ENCODE measurements around the gene DPH3. TPM values are rescaled to one million over a fixed set of nuclear protein-coding genes. Genes with fewer than 3 reads are reported as not detected.

DPH3 gene
- total and polyA plus RNA-seq, 5 donors from 2014 or later, result 19.6 to 30.0 (median 22.0) TPM

DNA sequence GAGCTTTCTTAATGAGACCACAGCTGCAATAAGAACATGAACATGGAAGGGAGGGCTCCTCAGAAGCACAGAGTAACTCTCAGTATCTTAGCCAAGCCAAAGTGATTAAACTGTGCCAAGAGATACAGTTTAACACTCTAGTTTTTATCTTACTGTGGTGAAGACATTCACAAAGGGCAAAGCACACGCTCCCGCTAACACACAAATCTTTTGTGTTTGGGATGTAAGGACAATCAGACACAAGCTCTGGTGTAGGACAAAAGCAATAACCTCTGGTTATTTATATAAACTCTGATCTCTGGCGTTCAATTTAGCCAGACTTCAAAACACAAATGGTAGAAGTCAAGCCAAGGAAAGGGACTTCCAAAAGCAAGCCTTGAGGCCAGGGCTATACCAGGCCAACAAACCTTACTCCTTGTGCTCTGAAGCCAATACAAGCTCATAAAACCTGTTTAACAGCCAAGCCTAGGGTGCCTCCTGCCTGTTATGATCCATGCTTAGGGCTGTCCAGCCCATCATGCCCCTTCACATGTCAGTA lies 27.8 kb downstream of the DPH3 start:
- H3K4me1 ChIP-seq (ENCODE audit: control insufficient read depth, insufficient read depth, low read length, poor library complexity, severe bottlenecking), result no peaks in the 10 kb centered on the region
- H3K9me3 ChIP-seq (ENCODE audit: control insufficient read depth in 2 of 2, low read length in 2 of 2), result no peaks in the 10 kb centered on the region
- no peak overlapping the region for H3K4me3 Mint-ChIP-seq
- H3K9me3 Mint-ChIP-seq, result no peaks in the 10 kb centered on the region
- no peaks in the 10 kb centered on the region for H3K36me3 Mint-ChIP-seq
- H3K27ac Mint-ChIP-seq, result no peak overlapping the region
- no peak overlapping the region for H3K4me3 ChIP-seq (ENCODE audit: low read depth, low read length)
- H3K27ac ChIP-seq (ENCODE audit: insufficient read depth, low read length, poor library complexity, severe bottlenecking), result no peak overlapping the region
- peaks cover 0 to 5% (median 2%) of the 10 kb centered on the region in 4 donors for H3K4me1 Mint-ChIP-seq
- no peak for ATAC-seq (ENCODE audit: low read depth in 2 of 2)
- H3K27me3 Mint-ChIP-seq, result peaks cover 16% of the 10 kb centered on the region
- no peaks in the 10 kb centered on the region for H3K27me3 ChIP-seq (ENCODE audit: control insufficient read depth, insufficient read depth, low read length)
- no peaks in the 10 kb centered on the region for H3K36me3 ChIP-seq (ENCODE audit: control insufficient read depth, insufficient read depth, low read length)
- DNase-seq, result no peak

GRCh38 chr3:16236030-16236639 lies 28.6 kb downstream of the DPH3 start:
- H3K4me3 Mint-ChIP-seq, result no peak overlapping the region
- Histone ChIP-seq H3K4me1 (ENCODE audit: control insufficient read depth, insufficient read depth, low read length, poor library complexity, severe bottlenecking) (no peaks in the 10 kb centered on the region), H3K27me3 (ENCODE audit: control insufficient read depth, insufficient read depth, low read length) (no peaks in the 10 kb centered on the region), H3K27ac (ENCODE audit: insufficient read depth, low read length, poor library complexity, severe bottlenecking) (no peak overlapping the region), H3K9me3 (ENCODE audit: control insufficient read depth in 2 of 2, low read length in 2 of 2) (no peaks in the 10 kb centered on the region), H3K36me3 (ENCODE audit: control insufficient read depth, insufficient read depth, low read length) (no peaks in the 10 kb centered on the region), H3K4me3 (ENCODE audit: low read depth, low read length) (no peak overlapping the region)
- peaks cover 0 to 5% (median 2%) of the 10 kb centered on the region in 4 donors for H3K4me1 Mint-ChIP-seq
- H3K9me3 Mint-ChIP-seq, result peaks cover 0 to under 1% (median 0%) of the 10 kb centered on the region in 7 donors
- no peak for ATAC-seq (ENCODE audit: low read depth in 2 of 2)
- DNase-seq, result no peak
- H3K36me3 Mint-ChIP-seq, result no peaks in the 10 kb centered on the region
- H3K27ac Mint-ChIP-seq, result no peak overlapping the region
- H3K27me3 Mint-ChIP-seq, result peaks cover 22% of the 10 kb centered on the region

DNA sequence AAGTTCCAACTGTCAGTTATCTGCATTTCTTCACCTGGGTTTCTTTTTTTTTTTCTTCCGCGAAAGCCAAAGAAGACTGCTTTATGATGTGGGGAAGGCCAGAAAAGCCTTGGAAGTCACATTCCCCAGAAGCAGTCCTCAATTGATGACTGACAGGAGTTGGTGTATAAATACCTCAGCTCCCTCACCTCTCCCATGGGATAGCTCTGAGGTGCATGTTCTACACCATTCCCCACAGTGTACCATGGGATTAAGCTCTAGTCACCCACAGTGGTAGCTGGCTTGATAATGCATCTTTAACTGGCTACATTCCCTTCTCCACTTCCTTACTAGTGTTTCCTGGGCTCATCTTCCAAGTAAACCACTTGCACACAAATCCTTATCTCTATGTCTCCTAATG lies 30.5 kb downstream of the DPH3 start:
- Histone ChIP-seq H3K4me3 (ENCODE audit: low read depth, low read length) (no peak overlapping the region), H3K27ac (ENCODE audit: insufficient read depth, low read length, poor library complexity, severe bottlenecking) (no peak overlapping the region), H3K9me3 (ENCODE audit: control insufficient read depth in 2 of 2, low read length in 2 of 2) (no peaks in the 10 kb centered on the region), H3K36me3 (ENCODE audit: control insufficient read depth, insufficient read depth, low read length) (no peaks in the 10 kb centered on the region), H3K27me3 (ENCODE audit: control insufficient read depth, insufficient read depth, low read length) (no peaks in the 10 kb centered on the region), H3K4me1 (ENCODE audit: control insufficient read depth, insufficient read depth, low read length, poor library complexity, severe bottlenecking) (no peaks in the 10 kb centered on the region)
- Mint-ChIP-seq H3K4me3 (no peak overlapping the region), H3K9me3 (peaks cover 0 to 5% (median 0%) of the 10 kb centered on the region in 7 donors), H3K4me1 (peaks cover 0 to 5% (median 0%) of the 10 kb centered on the region in 4 donors), H3K27me3 (peaks cover 23% of the 10 kb centered on the region), H3K36me3 (no peaks in the 10 kb centered on the region), H3K27ac (no peak overlapping the region)
- no peak for ATAC-seq (ENCODE audit: low read depth in 2 of 2)
- no peak for DNase-seq

DNA sequence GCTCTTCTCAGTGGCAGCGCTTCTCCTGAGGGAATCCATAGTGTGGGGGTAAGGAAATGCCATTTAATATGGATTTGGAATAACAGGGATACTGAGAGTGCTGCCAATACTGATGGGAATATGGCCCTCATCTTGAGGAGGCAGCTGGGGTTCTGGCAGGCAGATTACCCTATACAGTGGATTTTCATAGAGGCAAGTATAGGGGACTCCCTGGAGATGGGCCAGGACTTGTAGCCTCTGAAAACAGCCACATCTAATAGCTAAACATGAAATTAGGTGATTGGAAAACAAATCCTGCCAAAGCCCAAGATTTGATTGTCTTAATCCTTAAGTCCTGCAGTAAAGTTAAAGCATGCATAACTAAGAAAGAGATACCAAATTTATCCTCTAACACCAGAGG lies 30.9 kb downstream of the DPH3 start:
- no peak overlapping the region for H3K27ac Mint-ChIP-seq
- no peak for DNase-seq

GRCh38 chr3:16231983-16232382 lies 32.8 kb downstream of the DPH3 start:
- H3K4me1 ChIP-seq (ENCODE audit: control insufficient read depth, insufficient read depth, low read length, poor library complexity, severe bottlenecking), result no peaks in the 10 kb centered on the region
- H3K27ac ChIP-seq (ENCODE audit: insufficient read depth, low read length, poor library complexity, severe bottlenecking), result no peak overlapping the region
- peaks cover 27% of the 10 kb centered on the region for H3K27me3 Mint-ChIP-seq
- no peak overlapping the region for H3K27ac Mint-ChIP-seq
- peaks cover 0 to 5% (median 0%) of the 10 kb centered on the region in 7 donors for H3K9me3 Mint-ChIP-seq
- peaks cover 0 to 5% (median 0%) of the 10 kb centered on the region in 4 donors for H3K4me1 Mint-ChIP-seq
- no peaks in the 10 kb centered on the region for H3K36me3 ChIP-seq (ENCODE audit: control insufficient read depth, insufficient read depth, low read length)
- H3K4me3 ChIP-seq (ENCODE audit: low read depth, low read length), result no peak overlapping the region
- no peaks in the 10 kb centered on the region for H3K27me3 ChIP-seq (ENCODE audit: control insufficient read depth, insufficient read depth, low read length)
- no peaks in the 10 kb centered on the region for H3K9me3 ChIP-seq (ENCODE audit: control insufficient read depth in 2 of 2, low read length in 2 of 2)
- no peak for DNase-seq
- no peak overlapping the region for H3K4me3 Mint-ChIP-seq
- ATAC-seq (ENCODE audit: low read depth in 2 of 2), result no peak
- no peaks in the 10 kb centered on the region for H3K36me3 Mint-ChIP-seq

More for the DNA sequence above, 30.9 kb downstream of the DPH3 start:
- Histone ChIP-seq H3K27me3 (ENCODE audit: control insufficient read depth, insufficient read depth, low read length) (no peaks in the 10 kb centered on the region), H3K9me3 (ENCODE audit: control insufficient read depth in 2 of 2, low read length in 2 of 2) (no peaks in the 10 kb centered on the region), H3K4me1 (ENCODE audit: control insufficient read depth, insufficient read depth, low read length, poor library complexity, severe bottlenecking) (no peaks in the 10 kb centered on the region), H3K27ac (ENCODE audit: insufficient read depth, low read length, poor library complexity, severe bottlenecking) (no peak overlapping the region), H3K36me3 (ENCODE audit: control insufficient read depth, insufficient read depth, low read length) (no peaks in the 10 kb centered on the region), H3K4me3 (ENCODE audit: low read depth, low read length) (no peak overlapping the region)
- peaks cover 0 to 5% (median 0%) of the 10 kb centered on the region in 7 donors for H3K9me3 Mint-ChIP-seq
- peaks cover 26% of the 10 kb centered on the region for H3K27me3 Mint-ChIP-seq
- peaks cover 0 to 5% (median 0%) of the 10 kb centered on the region in 4 donors for H3K4me1 Mint-ChIP-seq
- no peak for ATAC-seq (ENCODE audit: low read depth in 2 of 2)
- H3K36me3 Mint-ChIP-seq, result no peaks in the 10 kb centered on the region
- no peak overlapping the region for H3K4me3 Mint-ChIP-seq

DNA sequence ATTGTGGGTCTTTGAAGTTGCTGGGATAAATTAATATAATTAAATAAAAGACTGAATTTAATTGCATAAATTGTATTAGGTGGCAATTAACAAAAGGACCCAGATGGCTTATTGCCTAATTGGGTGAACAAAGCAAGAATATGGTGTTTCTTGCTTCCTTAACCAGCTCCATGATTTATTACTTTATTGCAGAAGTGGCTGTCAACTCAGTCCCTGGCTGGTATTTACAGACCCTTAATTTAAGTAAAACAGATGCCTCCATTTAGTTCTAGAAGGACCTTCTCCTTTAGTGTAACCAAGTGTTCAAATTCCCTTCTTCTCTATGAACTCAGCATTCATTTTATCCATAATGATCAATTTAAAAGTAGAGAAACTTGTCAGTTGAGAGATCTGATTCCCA lies 35.1 kb downstream of the DPH3 start:
- no peaks in the 10 kb centered on the region for H3K36me3 Mint-ChIP-seq
- no peak overlapping the region for H3K27ac ChIP-seq (ENCODE audit: insufficient read depth, low read length, poor library complexity, severe bottlenecking)
- no peaks in the 10 kb centered on the region for H3K9me3 ChIP-seq (ENCODE audit: control insufficient read depth in 2 of 2, low read length in 2 of 2)
- ATAC-seq (ENCODE audit: low read depth in 2 of 2) (no peak), DNase-seq (no peak)
- H3K27me3 Mint-ChIP-seq, result peaks cover 23% of the 10 kb centered on the region
- H3K9me3 Mint-ChIP-seq, result peaks cover 0 to 5% (median 0%) of the 10 kb centered on the region in 7 donors
- no peaks in the 10 kb centered on the region for H3K36me3 ChIP-seq (ENCODE audit: control insufficient read depth, insufficient read depth, low read length)
- no peaks in the 10 kb centered on the region for H3K4me1 ChIP-seq (ENCODE audit: control insufficient read depth, insufficient read depth, low read length, poor library complexity, severe bottlenecking)
- H3K4me3 Mint-ChIP-seq, result no peak overlapping the region
- H3K27ac Mint-ChIP-seq, result no peak overlapping the region
- H3K4me3 ChIP-seq (ENCODE audit: low read depth, low read length), result no peak overlapping the region
- no peaks in the 10 kb centered on the region for H3K27me3 ChIP-seq (ENCODE audit: control insufficient read depth, insufficient read depth, low read length)
- peaks cover 0 to 5% (median 0%) of the 10 kb centered on the region in 4 donors for H3K4me1 Mint-ChIP-seq

DNA sequence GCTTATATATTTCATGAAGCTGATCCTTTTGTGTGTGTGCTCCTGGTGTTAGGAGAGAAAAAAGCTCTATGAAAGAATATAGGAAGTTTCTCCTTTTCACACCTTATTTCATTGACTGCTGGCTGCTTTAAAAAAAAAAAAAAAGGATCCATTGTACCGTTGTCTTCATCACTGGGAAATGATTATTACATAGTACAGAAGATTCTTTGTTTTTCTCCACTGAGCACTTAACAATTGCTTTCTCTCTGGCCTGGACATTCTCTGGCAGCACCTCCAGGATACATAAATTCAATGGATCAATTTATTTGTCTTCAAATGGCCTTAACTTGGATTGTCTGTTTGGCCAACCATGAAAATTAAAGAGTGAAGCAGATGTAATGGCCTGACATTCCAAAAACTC lies 37.2 kb downstream of the DPH3 start:
- ATAC-seq (ENCODE audit: low read depth in 2 of 2), result no peak
- H3K27ac Mint-ChIP-seq, result no peak overlapping the region

GRCh38 chr3:16224325-16224724 lies 40.4 kb downstream of the DPH3 start:
- Mint-ChIP-seq H3K36me3 (no peaks in the 10 kb centered on the region), H3K27me3 (peaks cover 17% of the 10 kb centered on the region), H3K4me1 (no peaks in the 10 kb centered on the region), H3K4me3 (no peak overlapping the region), H3K27ac (no peak overlapping the region), H3K9me3 (peaks cover 0 to 4% (median 0%) of the 10 kb centered on the region in 7 donors)
- H3K9me3 ChIP-seq (ENCODE audit: control insufficient read depth in 2 of 2, low read length in 2 of 2), result peaks cover 0 to 2% of the 10 kb centered on the region in 2 experiments
- ATAC-seq (ENCODE audit: low read depth in 2 of 2), result no peak
- no peak overlapping the region for H3K4me3 ChIP-seq (ENCODE audit: low read depth, low read length)
- no peak overlapping the region for H3K27ac ChIP-seq (ENCODE audit: insufficient read depth, low read length, poor library complexity, severe bottlenecking)
- no peaks in the 10 kb centered on the region for H3K4me1 ChIP-seq (ENCODE audit: control insufficient read depth, insufficient read depth, low read length, poor library complexity, severe bottlenecking)
- H3K27me3 ChIP-seq (ENCODE audit: control insufficient read depth, insufficient read depth, low read length), result no peaks in the 10 kb centered on the region
- DNase-seq, result no peak
- H3K36me3 ChIP-seq (ENCODE audit: control insufficient read depth, insufficient read depth, low read length), result no peaks in the 10 kb centered on the region

More for the DNA sequence above, 37.2 kb downstream of the DPH3 start:
- Mint-ChIP-seq H3K36me3 (no peaks in the 10 kb centered on the region), H3K27me3 (peaks cover 21% of the 10 kb centered on the region), H3K4me3 (no peak overlapping the region), H3K4me1 (no peaks in the 10 kb centered on the region), H3K9me3 (peaks cover 0 to 5% (median 0%) of the 10 kb centered on the region in 7 donors)
- Histone ChIP-seq H3K9me3 (ENCODE audit: control insufficient read depth in 2 of 2, low read length in 2 of 2) (no peaks in the 10 kb centered on the region), H3K36me3 (ENCODE audit: control insufficient read depth, insufficient read depth, low read length) (no peaks in the 10 kb centered on the region), H3K4me3 (ENCODE audit: low read depth, low read length) (no peak overlapping the region), H3K27me3 (ENCODE audit: control insufficient read depth, insufficient read depth, low read length) (no peaks in the 10 kb centered on the region), H3K27ac (ENCODE audit: insufficient read depth, low read length, poor library complexity, severe bottlenecking) (no peak overlapping the region), H3K4me1 (ENCODE audit: control insufficient read depth, insufficient read depth, low read length, poor library complexity, severe bottlenecking) (no peaks in the 10 kb centered on the region)
- DNase-seq, result no peak

Data from CD4-positive, CD25-positive, alpha-beta regulatory T cell (primary cell).